ENCODE data around the gene FUT7. TPM values are rescaled to one million over a fixed set of nuclear protein-coding genes. Genes with fewer than 3 reads are reported as not detected.
"Not testable (repeated sequence)": the region's sequence is repeated elsewhere in the genome, so short reads cannot be mapped to it uniquely, and the experiment has no call there.

The FUT7 gene
- total and polyA plus RNA-seq, 2 of the 8 experiments (the other 6 are each of a cell fraction or from before 2014, with no cell fraction given), result not detected

DNA sequence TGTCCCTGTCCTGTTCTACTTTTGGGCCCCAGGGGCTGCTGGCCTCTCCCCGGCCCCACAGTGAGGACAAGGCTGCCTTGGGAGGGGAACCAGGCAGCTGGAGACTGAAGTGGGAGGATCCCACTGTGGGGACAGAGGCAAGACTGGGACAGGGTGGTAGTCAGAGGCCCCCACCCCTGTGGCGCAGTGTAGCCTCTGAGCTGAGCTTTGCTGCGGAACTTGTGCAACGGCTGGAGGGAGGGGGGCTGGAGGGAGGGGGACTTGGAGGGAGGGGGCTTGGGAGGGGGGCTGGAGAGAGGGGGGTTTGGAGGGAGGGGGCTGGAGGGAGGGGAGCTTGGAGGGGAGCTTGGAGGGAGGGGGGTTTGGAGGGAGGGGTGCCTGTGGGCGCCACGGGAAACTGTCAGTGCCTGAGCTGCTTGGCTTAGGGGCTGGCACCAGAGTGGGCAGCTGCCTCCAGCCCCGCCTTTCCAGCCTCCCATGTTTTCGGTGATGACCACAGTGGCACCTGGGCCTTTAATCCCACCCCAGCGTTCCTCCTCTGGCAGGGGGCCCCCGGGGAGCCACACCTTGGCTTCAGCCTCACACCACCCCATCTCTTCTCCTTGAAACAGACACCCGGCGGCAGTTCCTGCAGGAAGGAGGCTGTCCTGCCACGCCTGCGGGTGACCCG is 2.3 kb upstream of the FUT7 start (continued):
- TF ChIP-seq NRF1 (IDR thresholded peaks at IDR 0.05; ENCODE audit: low read depth, low read length), result no peak
- no peak for TF ChIP-seq KDM5A (IDR thresholded peaks at IDR 0.05; ENCODE audit: low read length)
- TF ChIP-seq CBX8 (IDR thresholded peaks at IDR 0.05; ENCODE audit: borderline replicate concordance, low read depth, low read length), result no peak
- TF ChIP-seq, protein P1, sequence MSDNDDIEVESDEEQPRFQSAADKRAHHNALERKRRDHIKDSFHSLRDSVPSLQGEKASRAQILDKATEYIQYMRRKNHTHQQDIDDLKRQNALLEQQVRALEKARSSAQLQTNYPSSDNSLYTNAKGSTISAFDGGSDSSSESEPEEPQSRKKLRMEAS (IDR thresholded peaks at IDR 0.05), result no peak
- TF ChIP-seq SP1 (IDR thresholded peaks at IDR 0.05; ENCODE audit: low read depth, low read length), result no peak
- TF ChIP-seq, protein P2, sequence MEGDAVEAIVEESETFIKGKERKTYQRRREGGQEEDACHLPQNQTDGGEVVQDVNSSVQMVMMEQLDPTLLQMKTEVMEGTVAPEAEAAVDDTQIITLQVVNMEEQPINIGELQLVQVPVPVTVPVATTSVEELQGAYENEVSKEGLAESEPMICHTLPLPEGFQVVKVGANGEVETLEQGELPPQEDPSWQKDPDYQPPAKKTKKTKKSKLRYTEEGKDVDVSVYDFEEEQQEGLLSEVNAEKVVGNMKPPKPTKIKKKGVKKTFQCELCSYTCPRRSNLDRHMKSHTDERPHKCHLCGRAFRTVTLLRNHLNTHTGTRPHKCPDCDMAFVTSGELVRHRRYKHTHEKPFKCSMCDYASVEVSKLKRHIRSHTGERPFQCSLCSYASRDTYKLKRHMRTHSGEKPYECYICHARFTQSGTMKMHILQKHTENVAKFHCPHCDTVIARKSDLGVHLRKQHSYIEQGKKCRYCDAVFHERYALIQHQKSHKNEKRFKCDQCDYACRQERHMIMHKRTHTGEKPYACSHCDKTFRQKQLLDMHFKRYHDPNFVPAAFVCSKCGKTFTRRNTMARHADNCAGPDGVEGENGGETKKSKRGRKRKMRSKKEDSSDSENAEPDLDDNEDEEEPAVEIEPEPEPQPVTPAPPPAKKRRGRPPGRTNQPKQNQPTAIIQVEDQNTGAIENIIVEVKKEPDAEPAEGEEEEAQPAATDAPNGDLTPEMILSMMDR (IDR thresholded peaks at IDR 0.05; ENCODE audit: control extremely low read depth in 1 of 3, insufficient read depth in 1 of 3, low read depth in 1 of 3, low read length in 3 of 3), result no peak

DNA sequence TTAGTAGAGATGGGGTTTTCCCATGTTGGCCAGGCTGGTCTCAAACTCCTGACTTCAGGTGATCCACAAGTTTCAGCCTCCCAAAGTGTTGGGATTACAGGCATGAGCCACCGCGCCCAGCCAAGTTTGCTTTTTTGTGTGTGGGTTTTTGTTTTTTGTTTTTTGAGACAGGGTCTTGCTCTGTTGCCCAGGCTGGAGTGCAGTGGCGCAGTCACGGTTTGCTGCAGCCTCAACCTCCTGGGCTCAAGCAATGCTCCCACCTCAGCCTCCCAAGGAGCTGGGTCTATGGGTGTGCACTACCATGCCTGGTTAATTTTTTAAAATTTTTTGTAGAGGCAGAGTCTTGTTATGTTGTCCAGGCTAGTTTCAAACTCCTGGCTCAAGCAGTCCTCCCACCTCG is 1.6 kb upstream of the FUT7 start:
- H3K79me2 ChIP-seq (ENCODE audit: control insufficient read depth in 1 of 2, insufficient read depth in 2 of 2, low read length in 2 of 2); H2AK5ac ChIP-seq (ENCODE audit: low read depth, low read length); H2BK15ac ChIP-seq (ENCODE audit: low read length); H3K4ac ChIP-seq (replicated peaks; ENCODE audit: insufficient read length, low read depth, low read length); POLR2A ChIA-PET (ENCODE audit: partially characterized antibody); H2BK120ac ChIP-seq (replicated peaks; ENCODE audit: low read depth, low read length); H4K5ac ChIP-seq (ENCODE audit: insufficient read length, low read depth, low read length); DNase-seq (ENCODE audit: low read depth in 1 of 2, low spot score in 2 of 2); H3K56ac ChIP-seq (replicated peaks; ENCODE audit: insufficient read length, low read depth, low read length); H4K20me1 ChIP-seq (replicated peaks in 1 of 2; ENCODE audit: control insufficient read depth in 1 of 2, insufficient read depth in 2 of 2, low read length in 2 of 2); H3K4me3 ChIP-seq (ENCODE audit: extremely low read depth in 1 of 4, insufficient read depth in 2 of 4, low read depth in 3 of 4, low read length in 4 of 4); H3K23me2 ChIP-seq (ENCODE audit: low read depth, low read length); H3K14ac ChIP-seq (ENCODE audit: insufficient read length); H3K18ac ChIP-seq (ENCODE audit: extremely low read depth, low read length); H2BK5ac ChIP-seq (ENCODE audit: low read depth, low read length); H3K36me3 ChIP-seq (ENCODE audit: control insufficient read depth in 2 of 4, insufficient read depth in 4 of 4, low read length in 3 of 4); H3K79me1 ChIP-seq (ENCODE audit: low read depth, low read length); H3K27me3 ChIP-seq (replicated peaks in 1 of 4; ENCODE audit: control insufficient read depth in 3 of 4, extremely low read depth in 1 of 4, insufficient read depth in 3 of 4, low read length in 3 of 4); H3K4me2 ChIP-seq (ENCODE audit: insufficient read depth in 1 of 2, low read depth in 2 of 2, low read length in 2 of 2); H3K9ac ChIP-seq (replicated peaks in 1 of 4; ENCODE audit: extremely low read depth in 1 of 4, low read depth in 3 of 4, low read length in 3 of 4); H4K91ac ChIP-seq (replicated peaks; ENCODE audit: insufficient read length, low read length); H3K4me1 ChIP-seq (replicated peaks in 1 of 4; ENCODE audit: control insufficient read depth in 3 of 4, insufficient read depth in 4 of 4, low read length in 3 of 4); H3K27ac ChIP-seq (ENCODE audit: low read depth, low read length); H2AFZ ChIP-seq (ENCODE audit: low read length); H4K8ac ChIP-seq (ENCODE audit: extremely low read depth, insufficient read depth, low read length); H3K9me3 ChIP-seq (ENCODE audit: insufficient read depth in 2 of 2, low read depth in 1 of 2, low read length in 1 of 2); H2BK20ac ChIP-seq (ENCODE audit: low read length); H3K23ac ChIP-seq (ENCODE audit: insufficient read length); H2BK12ac ChIP-seq (ENCODE audit: low read depth, low read length); FAIRE-seq: not testable (repeated sequence)
- CTCF ChIA-PET (ENCODE audit: partially characterized antibody), result interaction anchor here (0.7 to 4.2 kb wide), 7 partner anchors 8 to 262 kb away, joined by 3 to 65 read pairs (median 21); partner anchors contain the start of genes LCN12, PTGDS and SAPCD2
- 95% methylated on average over 5 of the region's 5 CpGs; no CpG with 5 or more reads in 1 of the 2 experiments for WGBS, 2 experiments (ENCODE audit: extremely low coverage in 1 of 2, insufficient coverage in 1 of 2, insufficient read length in 1 of 2, insufficient replicate concordance in 2 of 2, low coverage in 1 of 2, low lambda C conversion rate in 2 of 2, missing lambda C conversion rate in 1 of 2)
